ENCODE results near the gene FAP.

FAP gene

GRCh38 chr2:162243294-162243693 is at the start of gene FAP:
TSS of gene FAP (minus strand) at chr2:162243445. CDS start at chr2:162243327, 118 bp downstream.
- Mint-ChIP-seq H3K4me3 (no peak within 1 kb of the TSS), H3K27ac (no peak within 1 kb of the TSS), H3K27me3 (no peaks in the 10 kb centered on the region), H3K9me3 (no peaks in the 10 kb centered on the region), H3K4me1 (ENCODE audit: low read depth) (peaks cover 5% of the 10 kb centered on the region), H3K36me3 (ENCODE audit: low read depth) (no peaks in the 10 kb centered on the region)
- intact Hi-C loops (cut with micrococcal nuclease) = no loop called here

GRCh38 chr2:162291748-162292147 is 48.5 kb upstream of the FAP start:
- Mint-ChIP-seq H3K36me3 (ENCODE audit: low read depth) (peaks cover 30% of the 10 kb centered on the region), H3K27me3 (no peaks in the 10 kb centered on the region), H3K4me3 (no peak overlapping the region), H3K9me3 (no peaks in the 10 kb centered on the region), H3K27ac (no peak overlapping the region), H3K4me1 (ENCODE audit: low read depth) (peaks cover 14% of the 10 kb centered on the region)
- intact Hi-C loops (cut with micrococcal nuclease) = no loop called here

- Mint-ChIP-seq H3K36me3 (ENCODE audit: low read depth) (peaks cover 75% of the 10 kb centered on the region), H3K9me3 (no peaks in the 10 kb centered on the region), H3K4me1 (ENCODE audit: low read depth) (peaks cover 9% of the 10 kb centered on the region), H3K27me3 (no peaks in the 10 kb centered on the region), H3K4me3 (no peak overlapping the region), H3K27ac (no peak overlapping the region)
- intact Hi-C loops (cut with micrococcal nuclease) = no loop called here
Measured at GRCh38 chr2:162282765-162283425, 39.6 kb upstream of the FAP start.

GRCh38 chr2:162280654-162281053 is 37.4 kb upstream of the FAP start:
- Mint-ChIP-seq H3K27me3 (no peaks in the 10 kb centered on the region), H3K36me3 (ENCODE audit: low read depth) (peaks cover 77% of the 10 kb centered on the region), H3K4me3 (no peak overlapping the region), H3K4me1 (ENCODE audit: low read depth) (peaks cover 9% of the 10 kb centered on the region), H3K9me3 (no peaks in the 10 kb centered on the region), H3K27ac (no peak overlapping the region)
- intact Hi-C loops (cut with micrococcal nuclease) = no loop called here

GRCh38 chr2:162277381-162277780 is 34.1 kb upstream of the FAP start:
- intact Hi-C loops (cut with micrococcal nuclease) = loop anchor here (5.0 kb wide), 1 partner anchor 45 kb away; no protein-coding TSS in a partner anchor
- Mint-ChIP-seq H3K4me3 (no peak overlapping the region), H3K9me3 (no peaks in the 10 kb centered on the region), H3K27me3 (no peaks in the 10 kb centered on the region), H3K27ac (peak overlapping the region; percentile 5), H3K36me3 (ENCODE audit: low read depth) (peaks cover 76% of the 10 kb centered on the region), H3K4me1 (ENCODE audit: low read depth) (peaks cover 9% of the 10 kb centered on the region)

GRCh38 chr2:162267996-162268395 is 24.8 kb upstream of the FAP start:
- intact Hi-C loops (cut with micrococcal nuclease) = no loop called here
- Mint-ChIP-seq H3K4me1 (ENCODE audit: low read depth) (no peaks in the 10 kb centered on the region), H3K36me3 (ENCODE audit: low read depth) (peaks cover 79% of the 10 kb centered on the region), H3K4me3 (no peak overlapping the region), H3K27ac (no peak overlapping the region), H3K27me3 (no peaks in the 10 kb centered on the region), H3K9me3 (no peaks in the 10 kb centered on the region)

GRCh38 chr2:162267496-162267895 is 24.3 kb upstream of the FAP start:
- H3K27me3 Mint-ChIP-seq = no peaks in the 10 kb centered on the region
- H3K4me1 Mint-ChIP-seq (ENCODE audit: low read depth) = no peaks in the 10 kb centered on the region
- intact Hi-C loops (cut with micrococcal nuclease) = no loop called here
- H3K36me3 Mint-ChIP-seq (ENCODE audit: low read depth) = peaks cover 76% of the 10 kb centered on the region
- no peaks in the 10 kb centered on the region for H3K9me3 Mint-ChIP-seq
- no peak overlapping the region for H3K4me3 Mint-ChIP-seq
- no peak overlapping the region for H3K27ac Mint-ChIP-seq

GRCh38 chr2:162266460-162266760 is 23.2 kb upstream of the FAP start:
- Mint-ChIP-seq H3K27me3 (no peaks in the 10 kb centered on the region), H3K9me3 (no peaks in the 10 kb centered on the region), H3K4me1 (ENCODE audit: low read depth) (peaks cover 6% of the 10 kb centered on the region), H3K36me3 (ENCODE audit: low read depth) (peaks cover 65% of the 10 kb centered on the region), H3K4me3 (no peak overlapping the region), H3K27ac (no peak overlapping the region)
- intact Hi-C loops (cut with micrococcal nuclease) = no loop called here

GRCh38 chr2:162265666-162266459 is 22.6 kb upstream of the FAP start:
- intact Hi-C loops (cut with micrococcal nuclease) = no loop called here
- Mint-ChIP-seq H3K4me3 (no peak overlapping the region), H3K4me1 (ENCODE audit: low read depth) (peaks cover 9% of the 10 kb centered on the region), H3K36me3 (ENCODE audit: low read depth) (peaks cover 59% of the 10 kb centered on the region), H3K9me3 (no peaks in the 10 kb centered on the region), H3K27me3 (no peaks in the 10 kb centered on the region), H3K27ac (no peak overlapping the region)

GRCh38 chr2:162261032-162261945 is 18.0 kb upstream of the FAP start:
- intact Hi-C loops (cut with micrococcal nuclease) = loop anchor here (5.0 kb wide), 1 partner anchor 39 kb away; no protein-coding TSS in a partner anchor
- no peaks in the 10 kb centered on the region for H3K27me3 Mint-ChIP-seq
- H3K4me3 Mint-ChIP-seq = peak overlapping the region; percentile 57
- peaks cover 35% of the 10 kb centered on the region for H3K4me1 Mint-ChIP-seq (ENCODE audit: low read depth)
- H3K9me3 Mint-ChIP-seq = no peaks in the 10 kb centered on the region
- H3K36me3 Mint-ChIP-seq (ENCODE audit: low read depth) = peaks cover 17% of the 10 kb centered on the region
- H3K27ac Mint-ChIP-seq = peak overlapping the region; percentile 90

GRCh38 chr2:162258686-162259085 is 15.4 kb upstream of the FAP start:
- Mint-ChIP-seq H3K27me3 (no peaks in the 10 kb centered on the region), H3K36me3 (ENCODE audit: low read depth) (no peaks in the 10 kb centered on the region), H3K4me1 (ENCODE audit: low read depth) (peaks cover 46% of the 10 kb centered on the region), H3K27ac (peak overlapping the region; percentile 3), H3K4me3 (no peak overlapping the region), H3K9me3 (no peaks in the 10 kb centered on the region)
- intact Hi-C loops (cut with micrococcal nuclease) = no loop called here

- no peaks in the 10 kb centered on the region for H3K36me3 Mint-ChIP-seq (ENCODE audit: low read depth)
- intact Hi-C loops (cut with micrococcal nuclease) = no loop called here
- no peak overlapping the region for H3K4me3 Mint-ChIP-seq
- peaks cover 48% of the 10 kb centered on the region for H3K4me1 Mint-ChIP-seq (ENCODE audit: low read depth)
- H3K27me3 Mint-ChIP-seq = no peaks in the 10 kb centered on the region
- no peaks in the 10 kb centered on the region for H3K9me3 Mint-ChIP-seq
- peak overlapping the region; percentile 3 for H3K27ac Mint-ChIP-seq
Measured at GRCh38 chr2:162258169-162258568, 14.9 kb upstream of the FAP start.

- H3K27ac Mint-ChIP-seq = no peak overlapping the region
- no peaks in the 10 kb centered on the region for H3K36me3 Mint-ChIP-seq (ENCODE audit: low read depth)
- no peaks in the 10 kb centered on the region for H3K27me3 Mint-ChIP-seq
- H3K9me3 Mint-ChIP-seq = no peaks in the 10 kb centered on the region
- intact Hi-C loops (cut with micrococcal nuclease) = no loop called here
- no peak overlapping the region for H3K4me3 Mint-ChIP-seq
- peaks cover 51% of the 10 kb centered on the region for H3K4me1 Mint-ChIP-seq (ENCODE audit: low read depth)
Measured at GRCh38 chr2:162257425-162257824, 14.2 kb upstream of the FAP start.

- intact Hi-C loops (cut with micrococcal nuclease) = no loop called here
- H3K4me1 Mint-ChIP-seq (ENCODE audit: low read depth) = peaks cover 53% of the 10 kb centered on the region
- H3K4me3 Mint-ChIP-seq = no peak overlapping the region
- no peak overlapping the region for H3K27ac Mint-ChIP-seq
- H3K27me3 Mint-ChIP-seq = no peaks in the 10 kb centered on the region
- H3K9me3 Mint-ChIP-seq = no peaks in the 10 kb centered on the region
- H3K36me3 Mint-ChIP-seq (ENCODE audit: low read depth) = no peaks in the 10 kb centered on the region
Measured at GRCh38 chr2:162256591-162256991, 13.3 kb upstream of the FAP start.

Data from dendritic cell treated with granulocyte-macrophage colony-stimulating factor and Interleukin-4, amounts not matched to agents 40 ng/mL and 50 ng/mL, for 4 days (primary cell).